Caco-2 (cell line): ENCODE measurements around the gene GPSM1. TPM values are rescaled to one million over a fixed set of nuclear protein-coding genes. Genes with fewer than 3 reads are reported as not detected.

ENCODE experiments used
- BruUV-seq: library from RNA; stranded (reverse); fragments of 400-500 nt; replicated peaks from 2 replicates; lab custom pipeline; 2021; lab: Mats Ljungman, UMichigan
- CTCF ChIA-PET: fragments of 300-600 bp; sonication (Branson Sonifier 250); formaldehyde crosslinking; loops from one replicate; lab custom pipeline; 2022; ENCODE audit warnings: antibody characterized with exemption; lab: Charles Lee
- POLR2A ChIA-PET: fragments of 300-600 bp; sonication (Branson Sonifier 250); formaldehyde crosslinking; loops from one replicate; lab custom pipeline; 2022; ENCODE audit warnings: antibody characterized with exemption; lab: Charles Lee
- DNase-seq, 2 experiments: peaks; one replicate each; pipeline versions ENCODE4 v3.0.0 to v3.0.0-alpha.2; 2020 to 2022
- H3K27me3 ChIP-seq: replicated peaks from 2 replicates; pipeline ENCODE4 v1.6.0; 2011; ENCODE audit warnings: low read length; ENCODE audit not compliant: control insufficient read depth, insufficient read depth
- H3K36me3 ChIP-seq: 2 replicates; pipeline ENCODE4 v1.5.1; 2011; ENCODE audit warnings: low read length; ENCODE audit not compliant: control insufficient read depth, insufficient read depth
- H3K4me1 ChIP-seq: fragments of 250-450 bp; sonication (Bioruptor Pico); 2 replicates; pipeline ENCODE4 v1.5.1; 2020; ENCODE audit warnings: mild to moderate bottlenecking
- H3K4me3 ChIP-seq: 2 replicates; pipeline ENCODE4 v1.5.1; 2011; ENCODE audit warnings: low read depth, mild to moderate bottlenecking, control low read depth, low read length
- H3K9me3 ChIP-seq: fragments of 250-450 bp; sonication (Bioruptor Pico); 2 replicates; pipeline ENCODE4 v1.5.1; 2020; ENCODE audit warnings: mild to moderate bottlenecking, moderate library complexity
- H3K27ac Mint-ChIP-seq: one replicate; pipeline ENCODE4 v1.8.0; 2022; ENCODE audit warnings: mixed read lengths; ENCODE audit not compliant: unreplicated experiment
- H3K27me3 Mint-ChIP-seq: one replicate; pipeline ENCODE4 v1.8.0; 2022; ENCODE audit warnings: mixed read lengths; ENCODE audit not compliant: insufficient read depth, unreplicated experiment
- H3K36me3 Mint-ChIP-seq: one replicate; pipeline ENCODE4 v1.8.0; 2022; ENCODE audit warnings: mild to moderate bottlenecking, mixed read lengths; ENCODE audit not compliant: insufficient read depth, unreplicated experiment
- H3K4me1 Mint-ChIP-seq: one replicate; pipeline ENCODE4 v1.8.0; 2022; ENCODE audit warnings: low read depth, mixed read lengths; ENCODE audit not compliant: unreplicated experiment
- H3K4me3 Mint-ChIP-seq: one replicate; pipeline ENCODE4 v1.8.0; 2022; ENCODE audit warnings: mild to moderate bottlenecking, moderate library complexity, mixed read lengths; ENCODE audit not compliant: unreplicated experiment
- H3K9me3 Mint-ChIP-seq: one replicate; pipeline ENCODE4 v1.8.0; 2022; ENCODE audit warnings: mixed read lengths; ENCODE audit not compliant: unreplicated experiment
- intact Hi-C: fragments of 100-400 bp; cut with micrococcal nuclease; formaldehyde crosslinking; loops from one replicate; pipeline ENCODE4 v1.10.0; 2022; ENCODE audit not compliant: unreplicated experiment
- total RNA-seq: library from RNA; stranded (reverse); gene quantifications from 2 replicates; pipeline ENCODE4 v1.2.3, GENCODE V29; 2022
- TF ChIP-seq, protein P1 (sequence below), 2 experiments: fragments of 200-600 bp in 1 of 2; IDR thresholded peaks; 1 replicate in 1 of 2; 2 replicates in 1 of 2; pipeline versions ENCODE4 v1.5.1 to v1.8.0; 2011 to 2022; ENCODE audit warnings: antibody characterized with exemption in 1 of 2, control low read depth in 1 of 2, inconsistent platforms in 1 of 2, low read depth in 1 of 2, low read length in 1 of 2, mild to moderate bottlenecking in 1 of 2, moderate library complexity in 1 of 2; ENCODE audit not compliant: insufficient read depth in 1 of 2, severe bottlenecking in 1 of 2, unreplicated experiment in 1 of 2

Gene GPSM1
- total RNA-seq, 1 experiment from 2014 or later: 25.7 TPM

DNA sequence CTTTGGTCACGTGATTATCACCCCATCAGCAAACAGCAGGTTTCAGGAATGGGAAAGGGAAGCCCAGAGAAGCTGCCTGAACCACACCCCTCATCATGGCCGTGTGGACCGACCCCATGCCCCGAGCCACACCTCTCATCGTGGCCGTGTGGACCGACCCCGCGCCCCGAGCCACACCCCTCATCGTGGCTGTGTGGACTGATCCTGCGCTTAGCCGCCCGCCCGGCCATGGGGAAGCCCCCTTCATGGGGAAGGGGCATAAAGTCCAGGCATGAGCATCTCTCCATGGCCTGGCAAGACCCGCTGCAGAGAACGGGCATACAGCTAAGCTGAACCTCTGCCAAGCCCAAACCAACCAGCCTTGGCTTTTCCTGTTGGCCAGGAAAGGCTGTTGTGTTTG is 66.2 kb downstream of the GPSM1 start:
- Mint-ChIP-seq H3K36me3 (peaks cover 75% of the 10 kb centered on the region), H3K27ac (no peak overlapping the region), H3K27me3 (no peaks in the 10 kb centered on the region), H3K9me3 (no peaks in the 10 kb centered on the region), H3K4me1 (peaks cover 3% of the 10 kb centered on the region), H3K4me3 (no peak overlapping the region)
- Histone ChIP-seq H3K27me3 (no peaks in the 10 kb centered on the region), H3K36me3 (peaks cover 1% of the 10 kb centered on the region), H3K4me1 (no peaks in the 10 kb centered on the region), H3K4me3 (no peak overlapping the region), H3K9me3 (no peaks in the 10 kb centered on the region)
- intact Hi-C loops: no loop called here
- no TSS peak for BruUV-seq
- TF ChIP-seq, protein P1, sequence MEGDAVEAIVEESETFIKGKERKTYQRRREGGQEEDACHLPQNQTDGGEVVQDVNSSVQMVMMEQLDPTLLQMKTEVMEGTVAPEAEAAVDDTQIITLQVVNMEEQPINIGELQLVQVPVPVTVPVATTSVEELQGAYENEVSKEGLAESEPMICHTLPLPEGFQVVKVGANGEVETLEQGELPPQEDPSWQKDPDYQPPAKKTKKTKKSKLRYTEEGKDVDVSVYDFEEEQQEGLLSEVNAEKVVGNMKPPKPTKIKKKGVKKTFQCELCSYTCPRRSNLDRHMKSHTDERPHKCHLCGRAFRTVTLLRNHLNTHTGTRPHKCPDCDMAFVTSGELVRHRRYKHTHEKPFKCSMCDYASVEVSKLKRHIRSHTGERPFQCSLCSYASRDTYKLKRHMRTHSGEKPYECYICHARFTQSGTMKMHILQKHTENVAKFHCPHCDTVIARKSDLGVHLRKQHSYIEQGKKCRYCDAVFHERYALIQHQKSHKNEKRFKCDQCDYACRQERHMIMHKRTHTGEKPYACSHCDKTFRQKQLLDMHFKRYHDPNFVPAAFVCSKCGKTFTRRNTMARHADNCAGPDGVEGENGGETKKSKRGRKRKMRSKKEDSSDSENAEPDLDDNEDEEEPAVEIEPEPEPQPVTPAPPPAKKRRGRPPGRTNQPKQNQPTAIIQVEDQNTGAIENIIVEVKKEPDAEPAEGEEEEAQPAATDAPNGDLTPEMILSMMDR (IDR thresholded peaks at IDR 0.05; ENCODE audit: insufficient read depth in 1 of 2, low read depth in 1 of 2, low read length in 1 of 2, severe bottlenecking in 1 of 2, unreplicated experiment in 1 of 2): no peak
- no peak for DNase-seq
- POLR2A ChIA-PET: no interaction called here
- CTCF ChIA-PET: interaction anchor here (0.5 to 1.6 kb wide), 2 partner anchors 31 to 236 kb away, joined by 3 read pairs; no protein-coding TSS in a partner anchor

DNA sequence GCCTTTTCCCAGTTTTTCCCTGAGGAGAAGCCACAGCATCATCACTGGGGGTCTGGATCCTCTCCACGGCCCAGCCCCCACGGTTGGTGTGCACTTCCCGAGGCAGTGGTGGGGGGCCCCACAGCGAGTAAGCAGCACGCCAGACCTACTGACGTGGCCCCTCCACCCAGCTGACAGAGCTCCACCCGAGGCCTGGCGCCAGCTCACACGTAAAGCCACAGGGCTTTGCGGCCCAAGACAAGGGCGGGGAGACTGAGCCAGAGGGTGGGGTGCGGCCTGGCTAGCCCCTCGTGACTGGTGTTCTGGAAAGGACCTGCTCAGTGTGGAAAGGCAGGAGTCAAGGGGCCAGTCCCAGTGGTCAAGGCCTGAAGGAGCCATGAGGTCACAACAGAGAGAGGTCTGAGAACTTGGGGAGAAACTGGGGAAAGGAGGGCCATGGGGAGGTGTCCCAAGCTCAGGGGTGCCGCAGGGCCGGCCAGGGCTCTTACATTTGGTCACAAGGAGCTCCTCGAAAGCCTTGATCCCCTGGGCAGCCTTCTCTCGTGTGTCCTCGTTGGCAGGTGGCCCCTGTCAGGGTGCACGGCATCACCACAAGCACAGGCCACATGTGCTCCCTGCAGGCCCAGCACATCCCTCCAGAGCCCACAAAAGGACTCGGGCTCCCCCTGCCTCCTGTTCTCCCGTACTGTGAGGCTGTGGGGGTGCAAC is 67.1 kb downstream of the GPSM1 start:
- TF ChIP-seq, protein P1 (IDR thresholded peaks at IDR 0.05; ENCODE audit: insufficient read depth in 1 of 2, low read depth in 1 of 2, low read length in 1 of 2, severe bottlenecking in 1 of 2, unreplicated experiment in 1 of 2): no peak
- Mint-ChIP-seq H3K4me3 (no peak overlapping the region), H3K9me3 (no peaks in the 10 kb centered on the region), H3K4me1 (peaks cover 12% of the 10 kb centered on the region), H3K27me3 (no peaks in the 10 kb centered on the region), H3K36me3 (peaks cover 74% of the 10 kb centered on the region), H3K27ac (no peak overlapping the region)
- Histone ChIP-seq H3K27me3 (no peaks in the 10 kb centered on the region), H3K4me1 (no peaks in the 10 kb centered on the region), H3K4me3 (no peak overlapping the region), H3K36me3 (peaks cover 1% of the 10 kb centered on the region), H3K9me3 (no peaks in the 10 kb centered on the region)
- no peak for DNase-seq
- intact Hi-C loops: loop anchor here (5.0 kb wide), 1 partner anchor 32 kb away; the partner anchor contains the start of gene DNLZ
- CTCF ChIA-PET: no interaction called here
- BruUV-seq: no TSS peak
- POLR2A ChIA-PET: no interaction called here

DNA sequence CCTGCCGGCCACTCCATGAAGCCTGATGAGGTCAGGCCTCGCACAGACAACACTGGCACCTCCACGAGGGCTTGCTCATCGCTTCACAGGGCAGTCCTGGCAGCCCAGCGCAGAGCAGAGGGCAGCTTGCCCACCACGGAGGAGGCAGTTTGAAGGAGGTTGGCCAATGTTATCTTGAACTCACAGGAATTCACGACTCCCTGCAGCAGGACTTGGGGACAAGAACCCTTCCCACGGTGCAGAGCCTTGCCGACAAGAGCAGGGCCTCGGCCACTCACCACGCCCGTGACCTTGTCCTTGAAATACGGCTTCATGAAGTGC is 67.6 kb downstream of the GPSM1 start:
- H3K4me3 Mint-ChIP-seq: no peak overlapping the region
- DNase-seq: no peak
- peaks cover 1% of the 10 kb centered on the region for H3K36me3 ChIP-seq
- no peaks in the 10 kb centered on the region for H3K27me3 ChIP-seq
- no peaks in the 10 kb centered on the region for H3K4me1 ChIP-seq
- H3K27me3 Mint-ChIP-seq: no peaks in the 10 kb centered on the region
- POLR2A ChIA-PET: no interaction called here
- H3K4me3 ChIP-seq: no peak overlapping the region
- CTCF ChIA-PET: no interaction called here
- BruUV-seq: no TSS peak
- H3K27ac Mint-ChIP-seq: no peak overlapping the region
- H3K36me3 Mint-ChIP-seq: peaks cover 74% of the 10 kb centered on the region
- intact Hi-C loops: loop anchor here (5.0 kb wide), 1 partner anchor 33 kb away; the partner anchor contains the start of gene DNLZ
- TF ChIP-seq, protein P1 (IDR thresholded peaks at IDR 0.05; ENCODE audit: insufficient read depth in 1 of 2, low read depth in 1 of 2, low read length in 1 of 2, severe bottlenecking in 1 of 2, unreplicated experiment in 1 of 2): no peak
- no peaks in the 10 kb centered on the region for H3K9me3 Mint-ChIP-seq
- H3K9me3 ChIP-seq: no peaks in the 10 kb centered on the region
- peaks cover 12% of the 10 kb centered on the region for H3K4me1 Mint-ChIP-seq
